ENCODE results near the gene HNRNPK. TPM values are rescaled to one million over a fixed set of nuclear protein-coding genes. Genes with fewer than 3 reads are reported as not detected.
A peak's percentile ranks its signal among the peaks of the same experiment; 100 is the strongest.

HNRNPK gene
- total RNA-seq, result 100 to 1,000 TPM; 132 to 406 (median 278) TPM

GRCh38 chr9:83979812-83980394 is at the start of gene HNRNPK:
Gene HNRNPK, minus strand, starts transcription at chr9:83980215. Its CDS starts 1,963 bp downstream, at chr9:83978252.
- Histone ChIP-seq H3K27ac (peak within 1 kb of the TSS; percentile 97 to 99 (median 98)), H3K4me1 (peaks cover 6 to 45% (median 27%) of the 10 kb centered on the region in 4 donors)
- in situ Hi-C loops (cut with MboI; ENCODE audit: low pct_ligation_motif_present in 1 of 4, low pct_unique_long_range_greater_than_20kb in 1 of 4, low sequenced_read_pairs in 3 of 4), result no loop called here

GRCh38 chr9:84027201-84027600 is 47.2 kb upstream of the HNRNPK start:
- no peak for TF ChIP-seq EP300 (IDR thresholded peaks at IDR 0.05; ENCODE audit: low read depth)
- no peak for TF ChIP-seq POLR2AphosphoS5 (IDR thresholded peaks at IDR 0.05)
- no peak for TF ChIP-seq POLR2A (IDR thresholded peaks at IDR 0.05)
- TF ChIP-seq CTCF (IDR thresholded peaks at IDR 0.05), result no peak

More at GRCh38 chr9:83979812-83980394, at the start of gene HNRNPK:
- peak; percentile 100 for DNase-seq
- intact Hi-C loops (cut with DNase I; ENCODE audit: low total_unique reads), result no loop called here
- TF ChIP-seq POLR2AphosphoS5 (IDR thresholded peaks at IDR 0.05) (peak in 2 of 3 donors; percentile 2 to 68), EP300 (IDR thresholded peaks at IDR 0.05; ENCODE audit: low read depth) (no peak)
- 0% methylated on average over 46 of the region's 57 CpGs; no CpG with 5 or more reads in 1 of the 2 donors for WGBS, 2 donors (ENCODE audit: low coverage in 1 of 2)
- Histone ChIP-seq H3K36me3 (peaks cover 0 to 29% (median 12%) of the 10 kb centered on the region in 4 donors), H3K27me3 (no peaks in the 10 kb centered on the region), H3K4me3 (peak within 1 kb of the TSS; percentile 70 to 96 (median 85)), H3K9me3 (no peaks in the 10 kb centered on the region)

GRCh38 chr9:84024041-84024575 is 44.1 kb upstream of the HNRNPK start:
- TF ChIP-seq CTCF (IDR thresholded peaks at IDR 0.05), result no peak
- TF ChIP-seq POLR2AphosphoS5 (IDR thresholded peaks at IDR 0.05), result no peak
- no peak for TF ChIP-seq EP300 (IDR thresholded peaks at IDR 0.05; ENCODE audit: low read depth)
- no peak for TF ChIP-seq POLR2A (IDR thresholded peaks at IDR 0.05)
- H3K4me3 ChIP-seq, result no peak overlapping the region
- DNase-seq, result no peak
- H3K27ac ChIP-seq, result no peak overlapping the region
- intact Hi-C loops (cut with DNase I; ENCODE audit: low total_unique reads), result no loop called here
- no peaks in the 10 kb centered on the region for H3K9me3 ChIP-seq
- in situ Hi-C loops (cut with MboI; ENCODE audit: low pct_ligation_motif_present in 1 of 4, low pct_unique_long_range_greater_than_20kb in 1 of 4, low sequenced_read_pairs in 3 of 4), result no loop called here
- no peaks in the 10 kb centered on the region for H3K27me3 ChIP-seq
- H3K36me3 ChIP-seq, result no peaks in the 10 kb centered on the region
- 82 to 89% methylated on average over 4 of the region's 4 CpGs for WGBS, 2 donors (ENCODE audit: low coverage in 1 of 2)
- H3K4me1 ChIP-seq, result no peaks in the 10 kb centered on the region

More at GRCh38 chr9:84027201-84027600, 47.2 kb upstream of the HNRNPK start:
- intact Hi-C loops (cut with DNase I; ENCODE audit: low total_unique reads) (no loop called here), in situ Hi-C loops (cut with MboI; ENCODE audit: low pct_ligation_motif_present in 1 of 4, low pct_unique_long_range_greater_than_20kb in 1 of 4, low sequenced_read_pairs in 3 of 4) (no loop called here)
- no peak for DNase-seq
- H3K36me3 ChIP-seq, result no peaks in the 10 kb centered on the region
- H3K9me3 ChIP-seq, result no peaks in the 10 kb centered on the region
- no peaks in the 10 kb centered on the region for H3K4me1 ChIP-seq
- no peak overlapping the region for H3K27ac ChIP-seq
- 79 to 90% methylated on average over 2 to 4 of the region's 4 CpGs for WGBS, 2 donors (ENCODE audit: low coverage in 1 of 2)
- H3K4me3 ChIP-seq, result no peak overlapping the region
- H3K27me3 ChIP-seq, result no peaks in the 10 kb centered on the region

DNA sequence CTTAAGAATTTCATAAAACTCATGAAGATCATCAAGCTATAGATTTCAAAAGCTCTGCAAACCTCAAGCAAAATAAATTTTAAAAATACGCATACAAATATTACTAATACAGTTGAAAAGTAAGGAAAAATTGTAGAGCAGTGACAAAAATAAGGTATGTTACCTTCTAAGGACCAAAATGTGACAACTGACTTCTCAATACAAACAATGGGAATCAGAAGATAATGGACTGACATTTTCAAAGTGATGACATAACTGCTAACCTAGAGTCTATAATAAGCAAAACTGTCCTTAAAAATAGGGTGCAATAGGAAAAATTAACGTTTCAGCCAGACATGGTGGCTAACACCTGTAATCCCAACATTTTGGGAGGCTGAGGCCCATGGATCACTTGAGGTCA is 27.6 kb upstream of the HNRNPK start:
- 86 to 100% methylated on average over 1 to 2 of the region's 2 CpGs for WGBS, 2 donors (ENCODE audit: low coverage in 1 of 2)
- intact Hi-C loops (cut with DNase I; ENCODE audit: low total_unique reads), result loop anchor here (1.0 kb wide), 1 partner anchor 23 kb away; no protein-coding TSS in a partner anchor
- H3K9me3 ChIP-seq, result no peaks in the 10 kb centered on the region
- TF ChIP-seq POLR2AphosphoS5 (IDR thresholded peaks at IDR 0.05) (no peak), EP300 (IDR thresholded peaks at IDR 0.05; ENCODE audit: low read depth) (no peak), CTCF (IDR thresholded peaks at IDR 0.05) (no peak), POLR2A (IDR thresholded peaks at IDR 0.05) (no peak)
- in situ Hi-C loops (cut with MboI; ENCODE audit: low pct_ligation_motif_present in 1 of 4, low pct_unique_long_range_greater_than_20kb in 1 of 4, low sequenced_read_pairs in 3 of 4), result no loop called here
- no peak overlapping the region for H3K4me3 ChIP-seq
- no peaks in the 10 kb centered on the region for H3K27me3 ChIP-seq
- H3K4me1 ChIP-seq, result peaks cover 0 to 1% (median 0%) of the 10 kb centered on the region in 4 donors
- no peak overlapping the region for H3K27ac ChIP-seq
- H3K36me3 ChIP-seq, result no peaks in the 10 kb centered on the region
- DNase-seq, result no peak
